HG02623 (cell line): ENCODE data around the gene NEU1.

Experiments used
- ATAC-seq: cut with Tn5 transposase; IDR thresholded peaks from one replicate; pipeline ENCODE4 v1.9.1; 2021; ENCODE audit warnings: moderate library complexity; ENCODE audit not compliant: unreplicated experiment

NEU1 gene

DNA sequence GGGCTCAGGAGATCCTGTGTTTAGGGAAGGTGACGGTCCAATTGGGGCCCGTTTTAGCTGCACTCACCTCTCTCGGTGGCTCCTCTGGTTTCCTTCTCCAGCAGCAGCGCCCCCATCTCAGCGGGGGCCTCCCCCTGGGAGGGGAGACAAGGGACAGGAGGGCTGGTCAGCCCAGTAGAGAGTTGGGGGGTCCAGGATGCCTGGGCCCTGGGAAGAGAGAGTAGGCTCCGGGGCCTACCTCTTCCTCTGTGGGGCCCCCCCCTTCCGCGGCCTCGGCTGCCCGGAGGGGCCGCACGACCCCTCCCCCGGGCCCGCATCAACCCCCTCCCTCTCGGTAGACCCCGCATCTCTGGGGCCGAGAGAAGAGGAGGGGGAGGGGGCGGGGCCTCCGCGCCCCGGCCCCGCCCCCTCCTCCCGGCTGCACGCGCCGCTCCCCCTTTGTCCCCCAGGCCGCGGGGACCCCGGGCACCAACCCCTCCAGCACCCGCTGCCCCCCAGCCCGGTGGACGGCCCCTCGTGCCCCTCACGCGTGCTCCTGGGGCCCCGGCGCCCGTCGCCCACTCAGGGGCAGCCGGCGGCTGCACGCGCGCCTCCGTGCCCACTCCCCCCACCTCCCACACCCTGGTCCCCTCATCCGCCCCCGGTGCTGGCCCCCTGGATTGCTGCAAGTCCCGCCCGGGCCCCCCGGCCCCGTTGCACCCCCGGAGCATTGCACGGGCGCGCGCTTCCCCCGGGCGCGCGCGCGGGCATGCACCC is 34.4 kb upstream of the NEU1 start:
- no peak for ATAC-seq

DNA sequence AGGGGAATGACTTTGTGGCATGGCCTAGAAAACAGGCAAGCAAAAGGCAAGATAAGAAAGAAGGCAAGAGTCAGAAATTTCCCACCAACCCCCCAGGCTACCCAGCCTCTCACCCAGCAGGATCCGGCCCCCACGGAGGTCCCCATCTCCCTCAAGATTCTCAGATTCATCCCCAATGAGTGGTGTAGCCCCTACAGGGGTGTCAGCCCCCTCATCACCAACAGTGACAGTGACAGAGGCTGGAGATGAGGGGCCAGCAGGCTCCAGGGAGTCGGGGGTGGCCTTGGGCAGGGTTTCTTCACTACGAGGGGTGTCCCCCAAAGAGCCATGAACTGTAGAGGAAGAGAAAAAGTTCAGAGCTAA is 33.9 kb upstream of the NEU1 start:
- ATAC-seq: no peak

GRCh38 chr6:31892821-31893220 is 30.2 kb upstream of the NEU1 start:
- ATAC-seq: no peak

- ATAC-seq: no peak
Measured at GRCh38 chr6:31889331-31889972, 26.8 kb upstream of the NEU1 start.

- ATAC-seq: no peak
Measured at GRCh38 chr6:31888276-31889258, 25.9 kb upstream of the NEU1 start.

GRCh38 chr6:31887173-31888007 is 24.8 kb upstream of the NEU1 start:
- ATAC-seq: no peak

- no peak for ATAC-seq
Measured at GRCh38 chr6:31886541-31886991, 23.9 kb upstream of the NEU1 start.

GRCh38 chr6:31884528-31885035 is 22.0 kb upstream of the NEU1 start:
- ATAC-seq: no peak

DNA sequence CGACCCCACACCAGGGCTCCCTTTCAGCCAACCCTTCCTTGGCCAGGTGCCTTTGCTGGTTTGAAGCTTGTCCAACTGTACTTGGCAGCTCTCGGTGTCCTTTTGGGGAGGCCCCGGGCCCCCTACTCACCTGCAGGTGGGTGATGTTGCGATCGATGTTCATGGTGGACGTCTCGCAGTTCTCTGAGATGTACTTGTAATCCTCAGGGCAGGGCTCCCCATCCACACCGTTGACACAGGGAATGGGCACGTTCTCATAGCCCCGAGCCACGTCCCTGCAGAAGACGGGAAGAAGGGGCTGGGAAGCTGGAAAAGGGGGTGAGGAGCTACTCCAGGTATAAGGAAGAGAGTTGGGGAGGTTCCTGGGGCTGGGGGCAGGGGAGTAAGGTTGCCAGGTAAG is 21.1 kb upstream of the NEU1 start:
- no peak for ATAC-seq

- ATAC-seq: no peak
Measured at GRCh38 chr6:31882344-31882743, 19.7 kb upstream of the NEU1 start.

GRCh38 chr6:31881136-31881859 is 18.7 kb upstream of the NEU1 start:
- ATAC-seq: no peak

DNA sequence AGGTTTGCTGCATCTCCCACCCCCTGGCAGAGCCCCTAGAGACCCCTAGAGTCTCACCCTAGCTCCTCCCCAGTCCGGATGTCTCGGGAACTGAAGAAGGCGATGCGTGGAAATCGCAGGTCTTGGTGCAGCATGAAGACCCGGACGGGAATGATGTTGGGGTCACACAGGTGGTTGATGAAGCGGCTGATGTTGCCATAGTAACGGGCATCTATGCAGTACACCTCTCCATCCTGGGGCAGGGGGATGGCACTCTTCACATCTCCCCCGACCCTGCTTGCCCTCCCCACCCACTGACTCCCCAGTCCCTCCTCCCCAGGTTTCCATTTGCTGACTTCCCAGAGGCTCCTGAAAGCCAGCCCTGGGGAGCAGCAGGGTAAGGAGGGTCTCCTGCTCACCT is 18.0 kb upstream of the NEU1 start:
- no peak for ATAC-seq

DNA sequence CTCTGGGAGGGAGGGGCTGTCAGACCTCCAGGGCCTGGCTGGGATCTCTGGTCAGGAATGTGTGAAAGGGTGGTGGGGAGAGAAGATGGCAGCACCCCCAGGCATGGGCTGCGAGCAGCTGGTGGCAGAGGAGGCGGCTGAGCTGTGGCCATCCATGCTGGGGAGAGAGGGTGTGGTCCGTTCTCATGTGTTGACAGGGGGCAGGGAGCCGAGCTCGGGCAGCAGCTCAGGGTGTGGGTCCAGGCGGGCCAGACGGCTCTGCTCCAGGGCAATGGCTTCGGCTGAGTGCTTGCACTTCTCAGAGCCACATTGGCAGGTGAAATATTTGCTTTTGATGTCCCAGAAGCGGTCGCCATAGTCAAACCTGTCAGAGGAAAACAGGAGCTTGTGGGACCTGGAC is 17.3 kb upstream of the NEU1 start:
- ATAC-seq: no peak

- no peak for ATAC-seq
Measured at GRCh38 chr6:31879143-31879542, 16.5 kb upstream of the NEU1 start.

- no peak for ATAC-seq
Measured at GRCh38 chr6:31878726-31879125, 16.1 kb upstream of the NEU1 start, which contains the start of gene SLC44A4. Gene SLC44A4, minus strand, starts transcription at chr6:31878997. Its CDS starts 17 bp downstream, at chr6:31878980.

DNA sequence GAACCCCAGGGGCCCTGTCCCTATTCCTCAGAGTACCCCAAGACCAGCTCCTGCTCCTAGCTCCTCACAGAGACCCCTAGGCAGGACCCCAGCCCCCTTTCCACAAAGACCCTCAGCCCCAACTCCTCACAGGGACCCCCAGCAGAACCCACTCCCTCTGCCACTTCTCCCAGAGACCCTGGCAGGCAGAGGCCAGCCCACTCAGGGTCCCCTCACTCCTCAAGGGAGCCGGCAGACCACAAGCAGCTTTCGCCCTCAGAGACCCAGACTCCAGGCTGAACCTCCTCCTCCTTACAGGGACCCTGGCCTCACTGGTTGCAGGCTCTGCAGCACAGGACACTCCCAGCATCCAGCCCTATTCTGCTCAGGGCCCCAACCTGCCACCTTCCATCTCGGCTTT is 15.6 kb upstream of the NEU1 start:
- ATAC-seq: no peak

DNA sequence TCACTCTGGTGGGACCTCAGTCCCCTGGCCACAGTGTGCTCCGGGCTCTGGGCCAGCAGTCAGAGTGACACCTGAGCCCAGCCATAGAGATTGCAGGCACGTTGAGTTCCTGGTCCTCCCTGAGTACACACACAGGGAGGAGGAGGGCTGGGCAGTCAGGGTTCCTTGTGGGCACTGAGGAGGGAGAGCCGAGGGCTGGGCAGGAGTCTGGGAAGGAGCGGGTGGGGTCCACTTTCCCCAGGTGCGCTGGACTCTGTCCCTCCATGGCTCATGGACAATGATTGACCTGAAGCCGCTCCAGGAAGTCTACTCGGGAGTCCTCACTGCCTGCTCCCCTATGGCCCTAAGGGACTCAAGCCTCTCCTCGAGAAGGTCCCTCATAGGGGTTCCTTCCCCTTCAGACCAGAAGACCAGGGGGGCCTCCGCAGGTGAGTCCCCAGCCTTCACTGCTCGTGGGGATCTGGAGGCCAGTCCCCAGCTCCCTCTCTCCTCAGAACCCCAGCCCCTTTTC is 15.1 kb upstream of the NEU1 start:
- no peak for ATAC-seq

- ATAC-seq: no peak
Measured at GRCh38 chr6:31877125-31877650, 14.6 kb upstream of the NEU1 start.

DNA sequence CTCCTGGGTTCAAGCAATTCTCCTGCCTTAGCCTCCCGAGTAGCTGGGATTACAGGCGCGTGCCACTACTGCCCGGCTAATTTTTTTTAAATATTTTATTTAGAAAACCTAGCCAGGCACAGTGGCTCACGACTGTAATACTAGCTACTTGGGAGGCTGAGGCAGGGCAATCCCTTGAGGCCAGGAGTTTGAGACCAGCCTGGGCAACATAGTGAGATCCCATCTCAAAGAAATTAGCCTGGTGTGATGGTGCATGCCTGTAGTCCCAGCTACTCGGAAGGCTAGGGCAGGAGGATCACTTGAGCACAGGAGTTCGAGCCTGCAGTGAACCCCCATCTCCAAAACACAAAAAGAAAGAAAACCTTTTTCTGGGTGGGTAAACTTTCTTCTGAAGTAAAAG is 13.7 kb upstream of the NEU1 start:
- ATAC-seq: no peak
